ENCODE results near the gene EML4. TPM values are rescaled to one million over a fixed set of nuclear protein-coding genes. Genes with fewer than 3 reads are reported as not detected.

Gene EML4
- total RNA-seq, 3 donors from 2014 or later: 47.9 to 88.3 (median 66.3) TPM

DNA sequence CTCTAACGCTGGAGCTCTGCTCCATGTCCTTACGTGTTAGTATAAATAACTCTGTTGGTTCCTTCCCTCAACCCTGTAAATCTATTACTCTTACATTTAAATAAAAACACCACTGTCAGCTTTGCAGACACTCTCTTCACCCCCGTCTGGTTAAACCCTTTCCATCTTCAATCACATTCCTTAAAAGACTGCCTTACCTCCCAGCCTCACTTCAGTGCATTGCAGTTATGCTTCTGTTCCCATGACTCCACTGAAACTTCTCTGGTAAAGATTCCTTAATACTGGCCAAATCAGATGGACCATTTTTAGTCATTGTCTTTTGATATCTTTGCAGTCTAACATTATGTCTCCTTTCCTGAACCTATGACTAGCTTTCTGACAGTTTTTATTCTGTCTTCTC lies 61.7 kb downstream of the EML4 start:
- ATAC-seq (no peak), DNase-seq (no peak)
- Histone ChIP-seq H3K4me3 (no peak overlapping the region), H3K36me3 (ENCODE audit: low read depth) (no peaks in the 10 kb centered on the region), H3K4me1 (ENCODE audit: low read depth) (no peaks in the 10 kb centered on the region), H3K9me3 (no peaks in the 10 kb centered on the region)
- no peak for TF ChIP-seq CTCF (IDR thresholded peaks at IDR 0.05)
- intact Hi-C loops (cut with DNase I, micrococcal nuclease): loop anchor here in 1 of 2 donors (10.0 kb wide), 1 partner anchor 136 kb away; no protein-coding TSS in a partner anchor

GRCh38 chr2:42232024-42232423 lies 62.9 kb downstream of the EML4 start:
- TF ChIP-seq CTCF (IDR thresholded peaks at IDR 0.05): no peak
- no peaks in the 10 kb centered on the region for H3K36me3 ChIP-seq (ENCODE audit: low read depth)
- DNase-seq: no peak
- H3K4me3 ChIP-seq: no peak overlapping the region
- ATAC-seq: no peak
- H3K4me1 ChIP-seq (ENCODE audit: low read depth): no peaks in the 10 kb centered on the region
- no peaks in the 10 kb centered on the region for H3K9me3 ChIP-seq
- intact Hi-C loops (cut with DNase I, micrococcal nuclease): loop anchor here in 1 of 2 donors (10.0 kb wide), 1 partner anchor 137 kb away; no protein-coding TSS in a partner anchor

DNA sequence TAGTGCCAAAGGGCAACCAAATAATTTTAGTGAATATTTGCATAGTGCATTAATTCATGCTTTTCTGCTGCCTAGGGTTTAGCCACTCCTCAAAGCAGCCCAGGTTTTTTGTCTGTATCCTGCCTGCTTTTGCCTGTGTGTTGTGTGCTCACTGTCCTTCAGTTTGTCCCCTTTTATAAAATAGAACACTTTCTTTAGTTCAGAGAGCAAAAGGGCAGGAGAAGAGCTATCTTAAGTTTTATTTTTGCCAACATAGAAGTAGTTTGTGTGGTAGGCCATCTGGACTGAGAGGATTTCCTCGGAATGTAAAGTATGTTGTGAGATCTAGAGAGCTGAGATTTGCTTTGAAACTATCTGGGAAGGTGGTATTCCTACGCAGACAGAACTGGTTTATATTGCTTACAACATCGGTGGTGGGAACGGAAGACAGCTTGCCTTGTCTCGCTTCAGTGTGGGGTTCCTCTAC lies 64.9 kb downstream of the EML4 start:
- no peak for ATAC-seq
- Histone ChIP-seq H3K4me3 (no peak overlapping the region), H3K4me1 (ENCODE audit: low read depth) (no peaks in the 10 kb centered on the region), H3K9me3 (no peaks in the 10 kb centered on the region), H3K36me3 (ENCODE audit: low read depth) (no peaks in the 10 kb centered on the region)
- no peak for TF ChIP-seq CTCF (IDR thresholded peaks at IDR 0.05)
- DNase-seq: no peak
- intact Hi-C loops (cut with DNase I, micrococcal nuclease): loop anchor here in 1 of 2 donors (10.0 kb wide), 1 partner anchor 139 kb away; no protein-coding TSS in a partner anchor

DNA sequence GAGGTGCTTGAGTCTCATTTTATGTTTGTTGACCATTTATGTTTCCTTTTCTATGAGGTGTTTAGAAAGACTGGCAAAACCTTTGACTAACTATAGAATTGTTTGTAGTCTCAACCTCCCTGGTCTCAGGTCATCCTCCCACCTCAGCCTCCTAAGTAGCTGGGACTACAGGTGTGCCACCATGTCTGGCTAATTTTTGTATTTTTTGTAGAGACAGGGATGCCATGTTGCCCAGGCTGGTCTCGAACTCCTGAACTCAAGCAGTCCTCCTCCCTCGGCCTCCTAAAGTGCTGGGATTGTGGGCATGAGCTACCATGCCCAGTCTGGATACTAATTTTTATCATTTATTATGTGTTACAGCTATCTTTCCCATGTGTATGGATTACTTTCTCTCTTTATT lies 67.8 kb downstream of the EML4 start:
- H3K4me1 ChIP-seq (ENCODE audit: low read depth): peaks cover 6% of the 10 kb centered on the region
- no peaks in the 10 kb centered on the region for H3K36me3 ChIP-seq (ENCODE audit: low read depth)
- intact Hi-C loops (cut with DNase I, micrococcal nuclease): loop anchor here (5.0 to 10.0 kb wide), 2 partner anchors 140 to 142 kb away; no protein-coding TSS in a partner anchor
- no peak for TF ChIP-seq CTCF (IDR thresholded peaks at IDR 0.05)
- H3K4me3 ChIP-seq: no peak overlapping the region
- DNase-seq (no peak), ATAC-seq (no peak)
- no peaks in the 10 kb centered on the region for H3K9me3 ChIP-seq

DNA sequence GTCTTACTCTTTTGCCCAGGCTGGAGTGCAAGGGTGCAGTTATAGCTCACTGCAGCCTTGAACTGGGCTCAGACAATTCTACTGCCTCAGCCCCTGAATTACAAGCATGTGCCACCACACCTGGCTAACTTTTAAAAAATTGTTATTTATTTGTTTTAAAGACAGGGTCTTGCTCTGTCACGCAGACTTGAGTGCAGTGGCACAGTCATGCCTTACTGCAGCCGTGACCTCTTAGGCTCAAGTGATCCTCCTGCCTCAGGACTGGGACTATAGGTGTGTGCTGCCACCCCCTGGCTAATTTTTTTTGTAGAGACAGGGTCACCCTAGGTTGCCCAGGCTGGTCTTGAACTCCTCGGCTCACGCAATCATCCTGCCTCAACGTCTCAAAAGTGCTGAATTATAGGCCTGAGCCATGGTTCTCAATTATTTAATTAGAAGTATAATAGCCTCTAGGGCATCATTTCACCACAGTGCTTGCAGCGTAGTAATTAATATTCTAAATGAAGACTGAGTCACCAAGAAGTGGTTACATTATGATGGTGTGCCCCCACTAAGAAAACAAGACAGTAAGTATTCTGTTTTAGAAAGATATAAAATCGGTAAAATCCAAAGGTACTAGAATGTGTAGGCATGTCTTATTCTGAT lies 69.6 kb downstream of the EML4 start:
- intact Hi-C loops (cut with DNase I, micrococcal nuclease): loop anchor here (5.0 to 10.0 kb wide), 2 partner anchors 141 to 144 kb away; no protein-coding TSS in a partner anchor
- Histone ChIP-seq H3K36me3 (ENCODE audit: low read depth) (no peaks in the 10 kb centered on the region), H3K9me3 (no peaks in the 10 kb centered on the region), H3K4me3 (no peak overlapping the region), H3K4me1 (ENCODE audit: low read depth) (peaks cover 15% of the 10 kb centered on the region)
- ATAC-seq (peak; percentile 86), DNase-seq (peak in 2 of 3 donors; percentile 51 to 78)
- TF ChIP-seq CTCF (IDR thresholded peaks at IDR 0.05): no peak
